Gastroesophageal sphincter (tissue), 4 donors: ENCODE data around the gene PLEKHG5. TPM values are rescaled to one million over a fixed set of nuclear protein-coding genes. Genes with fewer than 3 reads are reported as not detected.
"Not testable (repeated sequence)": the region's sequence is repeated elsewhere in the genome, so short reads cannot be mapped to it uniquely, and the experiment has no call there.

ENCODE experiments used
- ATAC-seq: fragments of 150-250 bp; one replicate; pipeline ENCODE4 v1.9.1; 2016; ENCODE audit warnings: mild to moderate bottlenecking, moderate library complexity
- H3K27ac ChIP-seq, 4 donors: fragments of 200-600 bp; sonication (generic) in 3 of 4; 1 replicate in 3 of 4; 2 replicates in 1 of 4; pipeline ENCODE4 v1.5.1; 2016 to 2019
- H3K27me3 ChIP-seq: fragments of 200-600 bp; sonication (generic); one replicate; pipeline ENCODE4 v1.5.1; 2019
- H3K36me3 ChIP-seq, 2 donors: fragments of 200-600 bp; sonication (generic); one replicate each; pipeline ENCODE4 v1.5.1; 2019; ENCODE audit warnings: control low read depth in 1 of 2
- H3K4me1 ChIP-seq, 3 donors: fragments of 200-600 bp; sonication (generic); 1 replicate in 2 of 3; 2 replicates in 1 of 3; pipeline ENCODE4 v1.5.1; 2016 to 2019; ENCODE audit warnings: control low read depth in 2 of 3
- H3K4me3 ChIP-seq, 2 donors: fragments of 200-600 bp; sonication (generic); one replicate each; pipeline ENCODE4 v1.5.1; 2019; ENCODE audit warnings: mild to moderate bottlenecking in 1 of 2, moderate library complexity in 1 of 2
- H3K9me3 ChIP-seq, 3 donors: fragments of 200-600 bp; sonication (generic); one replicate each; pipeline ENCODE4 v1.5.1; 2017 to 2019; ENCODE audit warnings: control low read depth in 2 of 3
- CTCF ChIP-seq, 4 experiments: fragments of 200-600 bp in 2 of 4; fragments of 450-650 bp in 2 of 4; sonication (generic) in 1 of 4; IDR thresholded peaks; one replicate each; pipeline ENCODE4 v1.5.1; 2017 to 2019; ENCODE audit warnings: antibody characterized with exemption in 4 of 4, mild to moderate bottlenecking in 2 of 4, moderate library complexity in 2 of 4
- EP300 ChIP-seq: sonication (generic); formaldehyde crosslinking; IDR thresholded peaks from one replicate; pipeline ENCODE4 v1.6.1; 2017; ENCODE audit warnings: antibody characterized with exemption, mild to moderate bottlenecking
- POLR2A ChIP-seq, 2 donors: fragments of 450-650 bp; IDR thresholded peaks; one replicate each; pipeline ENCODE4 v1.6.1; 2017; ENCODE audit warnings: antibody characterized with exemption in 2 of 2, mild to moderate bottlenecking in 2 of 2, moderate library complexity in 1 of 2
- POLR2AphosphoS5 ChIP-seq: sonication (generic); formaldehyde crosslinking; IDR thresholded peaks from one replicate; pipeline ENCODE4 v1.6.1; 2017; ENCODE audit warnings: antibody characterized with exemption
- WGBS, 2 donors: methylation state at CpG; one replicate each; pipeline ENCODE4 v1.1.5; 2018; ENCODE audit warnings: low coverage in 1 of 2; 5-methylcytosine and 5-hydroxymethylcytosine counted together
- total RNA-seq, 4 donors: library from RNA; depleted of rRNA; stranded (reverse); fragments of >200 nt; gene quantifications; one replicate each; pipeline ENCODE4 v1.1.0, GENCODE V29; 2016

Gene PLEKHG5
- total RNA-seq, 4 donors from 2014 or later, result 8.6 to 14.0 (median 11.4) TPM

GRCh38 chr1:6450943-6451373 lies 40.5 kb downstream of the PLEKHG5 start:
- Histone ChIP-seq H3K27me3 (peaks cover 100% of the 10 kb centered on the region), H3K9me3 (no peaks in the 10 kb centered on the region), H3K4me1 (peaks cover 0 to 47% (median 8%) of the 10 kb centered on the region in 3 donors), H3K4me3 (no peak overlapping the region), H3K27ac (no peak overlapping the region), H3K36me3 (no peaks in the 10 kb centered on the region)
- TF ChIP-seq POLR2AphosphoS5 (no peak), EP300 (no peak), CTCF (IDR thresholded peaks at IDR 0.05) (no peak), POLR2A (IDR thresholded peaks at IDR 0.05) (no peak)
- 25 to 70% methylated on average over 1 of the region's 6 CpGs for WGBS, 2 donors
- no peak for ATAC-seq

GRCh38 chr1:6450486-6450885 lies 41.0 kb downstream of the PLEKHG5 start:
- not testable (repeated sequence) for ATAC-seq, H3K27ac ChIP-seq, H3K36me3 ChIP-seq, H3K9me3 ChIP-seq, H3K4me3 ChIP-seq
- Histone ChIP-seq H3K27me3 (peaks cover 100% of the 10 kb centered on the region), H3K4me1 (peaks cover 0 to 45% (median 8%) of the 10 kb centered on the region in 3 donors)
- 50% methylated on average over 3 of the region's 10 CpGs; no CpG with 5 or more reads in 1 of the 2 donors for WGBS, 2 donors

GRCh38 chr1:6450005-6450450 lies 41.4 kb downstream of the PLEKHG5 start:
- Histone ChIP-seq H3K36me3 (no peaks in the 10 kb centered on the region), H3K4me3 (no peak overlapping the region)

GRCh38 chr1:6448749-6449631 lies 42.5 kb downstream of the PLEKHG5 start:
- peaks cover 0 to 30% (median 8%) of the 10 kb centered on the region in 3 donors for H3K4me1 ChIP-seq
- no peak overlapping the region for H3K27ac ChIP-seq
- no peaks in the 10 kb centered on the region for H3K9me3 ChIP-seq
- peak; percentile 35 for ATAC-seq
- peak overlapping the region in 1 of 2 donors; percentile 38 for H3K4me3 ChIP-seq
- no peaks in the 10 kb centered on the region for H3K36me3 ChIP-seq
- 0 to 33% methylated on average over 3 to 4 of the region's 66 CpGs for WGBS, 2 donors
- no peak for TF ChIP-seq EP300
- peak in 2 of 4 experiments; percentile 2 to 18 for TF ChIP-seq CTCF (IDR thresholded peaks at IDR 0.05)
- no peak for TF ChIP-seq POLR2A (IDR thresholded peaks at IDR 0.05)
- TF ChIP-seq POLR2AphosphoS5, result no peak
- H3K27me3 ChIP-seq, result peaks cover 94% of the 10 kb centered on the region

More at GRCh38 chr1:6450005-6450450, 41.4 kb downstream of the PLEKHG5 start:
- Histone ChIP-seq H3K9me3 (no peaks in the 10 kb centered on the region), H3K27me3 (peaks cover 100% of the 10 kb centered on the region), H3K4me1 (peaks cover 0 to 40% (median 8%) of the 10 kb centered on the region in 3 donors), H3K27ac (no peak overlapping the region)
- TF ChIP-seq POLR2AphosphoS5 (no peak), EP300 (no peak), CTCF (IDR thresholded peaks at IDR 0.05) (no peak), POLR2A (IDR thresholded peaks at IDR 0.05) (no peak)
- no peak for ATAC-seq
- WGBS, 2 donors, result no CpG with 5 or more reads among the region's 7 CpGs

- TF ChIP-seq POLR2AphosphoS5 (no peak), POLR2A (IDR thresholded peaks at IDR 0.05) (no peak), EP300 (no peak), CTCF (IDR thresholded peaks at IDR 0.05) (no peak)
- peaks cover 93% of the 10 kb centered on the region for H3K27me3 ChIP-seq
- no peaks in the 10 kb centered on the region for H3K9me3 ChIP-seq
- whole genome bisulfite sequencing, 2 donors, result no CpG with 5 or more reads among the region's 68 CpGs
- H3K4me1 ChIP-seq, result peaks cover 0 to 27% (median 8%) of the 10 kb centered on the region in 3 donors
- H3K27ac ChIP-seq, result no peak overlapping the region
- peak overlapping the region in 1 of 2 donors; percentile 38 for H3K4me3 ChIP-seq
- no peaks in the 10 kb centered on the region for H3K36me3 ChIP-seq
- ATAC-seq, result no peak
Observed at GRCh38 chr1:6447818-6448748, 43.4 kb downstream of the PLEKHG5 start.
